Keratinocyte (primary cell): ENCODE data around the gene LMCD1.

Experiments
- CTCF ChIP-seq, 3 experiments: IDR thresholded peaks in 1 of 3; conservative IDR thresholded peaks in 1 of 3; optimal IDR thresholded peaks in 1 of 3; 2 replicates in 2 of 3; 3 replicates in 1 of 3; pipeline versions ENCODE3 to v1.5.1; 2011; ENCODE audit warnings: low read length in 3 of 3, mild to moderate bottlenecking in 3 of 3, moderate library complexity in 2 of 3, control low read depth in 1 of 3, inconsistent platforms in 1 of 3; ENCODE audit not compliant: insufficient read depth in 2 of 3; ENCODE audit errors: extremely low read depth in 1 of 3
- EZH2 ChIP-seq: IDR thresholded peaks from one replicate; pipeline ENCODE4 v1.6.1; 2012; ENCODE audit warnings: inconsistent platforms, mild to moderate bottlenecking, low read length, moderate library complexity

DNA sequence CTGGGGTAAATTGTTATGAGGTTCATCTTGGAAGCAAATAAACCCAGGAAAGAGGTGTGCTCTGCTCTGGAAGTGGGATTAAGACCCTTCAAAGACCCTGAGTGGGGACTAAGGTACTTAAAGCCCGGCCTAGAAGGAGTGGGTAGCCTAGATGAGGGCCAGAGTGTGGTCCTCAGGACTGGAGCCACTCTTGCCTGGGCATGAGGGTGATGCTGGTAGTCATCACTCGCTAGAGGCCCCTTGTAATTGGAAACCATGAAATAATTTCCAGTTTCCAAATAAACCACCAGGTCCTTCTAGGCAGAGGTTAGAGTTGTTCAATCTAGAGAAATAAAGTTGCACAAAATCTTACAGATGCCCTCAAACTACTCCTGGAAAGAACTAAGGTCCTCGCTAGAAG, 15.2 kb upstream of the LMCD1 start:
- TF ChIP-seq CTCF (optimal IDR thresholded peaks at IDR 0.05 in 1 of 3, IDR thresholded peaks at IDR 0.05 in 1 of 3, conservative IDR thresholded peaks at IDR 0.05 in 1 of 3; ENCODE audit: extremely low read depth in 1 of 3, insufficient read depth in 2 of 3, low read length in 3 of 3): no peak
- TF ChIP-seq EZH2: no peak
